Central memory CD4-positive, alpha-beta T cell (primary cell): Measurements from ENCODE around the gene PHLDB3.
A peak's percentile ranks its signal among the peaks of the same experiment; 100 is the strongest.

Experiments
- DNase-seq: peaks from one replicate; pipeline ENCODE4 v3.0.0; 2022

PHLDB3 gene

DNA sequence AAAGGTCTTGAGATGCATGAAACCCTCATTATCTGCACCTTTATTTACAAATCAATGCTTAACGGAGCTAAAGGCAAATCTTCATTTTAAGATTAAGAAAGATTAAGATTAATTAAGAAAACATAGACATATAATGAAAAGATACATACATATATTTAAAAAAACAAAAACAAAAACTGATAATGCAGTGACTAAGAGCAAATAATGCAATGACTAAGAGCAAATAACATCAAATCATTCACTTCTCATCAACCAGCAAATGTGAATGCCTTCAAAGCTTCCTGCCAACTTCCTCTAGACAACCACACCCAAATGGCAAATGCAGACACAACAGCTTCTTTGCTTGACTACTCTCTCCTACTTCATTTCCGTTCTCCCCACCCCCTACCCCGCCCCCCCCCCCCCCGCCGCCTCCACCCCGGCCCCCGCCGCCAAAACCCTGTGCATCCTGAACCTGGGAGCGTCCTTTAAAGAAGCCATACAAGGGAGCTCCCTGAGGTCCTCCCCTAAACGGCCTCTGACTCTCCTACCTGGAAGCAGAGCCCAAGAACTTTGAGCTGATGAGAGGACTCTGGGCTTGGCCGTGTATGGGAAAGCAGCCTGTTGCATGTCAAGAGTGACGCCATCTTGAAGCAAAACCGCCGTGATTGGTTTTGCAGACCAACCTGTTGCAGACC lies 65.4 kb downstream of the PHLDB3 start:
- DNase-seq, result peak; percentile 86

GRCh38 chr19:43438291-43439031 lies 66.1 kb downstream of the PHLDB3 start:
- no peak for DNase-seq

- no peak for DNase-seq
Measured at GRCh38 chr19:43437712-43438111, 66.8 kb downstream of the PHLDB3 start.

DNA sequence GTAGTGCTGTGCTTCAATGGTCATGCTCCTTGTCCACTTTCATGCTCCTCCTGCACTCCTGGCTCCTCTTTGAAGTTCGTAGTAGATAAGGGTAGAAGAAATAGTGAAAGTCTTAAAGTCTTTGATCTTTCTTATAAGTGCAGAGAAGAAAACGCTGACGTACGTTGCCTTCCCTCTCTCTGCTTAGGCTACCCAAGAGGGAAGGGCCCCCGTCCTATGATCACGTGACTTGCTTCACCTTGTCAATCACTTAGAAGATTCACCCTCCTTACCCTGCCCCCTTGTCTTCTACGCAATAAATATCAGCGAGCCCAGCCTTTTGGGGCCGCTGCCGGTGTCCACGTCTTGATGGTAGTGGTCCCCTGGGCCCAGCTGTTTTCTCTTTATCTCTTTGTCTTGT lies 67.3 kb downstream of the PHLDB3 start:
- peak; percentile 25 for DNase-seq

DNA sequence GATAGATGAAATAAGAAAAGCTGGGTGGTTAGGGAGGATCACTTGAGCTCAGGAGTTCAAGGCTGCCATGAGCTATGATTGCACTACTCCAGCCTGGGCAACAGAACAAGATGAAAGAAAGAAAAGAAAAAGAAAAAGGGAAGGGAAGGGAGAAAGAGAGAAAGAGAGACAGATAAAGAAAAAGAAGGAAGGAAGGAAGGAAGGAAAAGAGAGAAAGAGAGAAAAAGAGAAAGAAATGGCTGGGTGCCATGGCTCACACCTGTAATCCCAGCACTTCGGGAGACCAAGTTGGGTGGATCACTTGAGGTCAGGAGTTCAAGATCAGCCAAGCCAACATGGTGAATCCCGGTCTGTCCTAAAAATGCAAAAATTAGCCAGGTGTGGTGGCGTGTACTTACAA lies 68.8 kb downstream of the PHLDB3 start:
- no peak for DNase-seq

- no peak for DNase-seq
Measured at GRCh38 chr19:43433689-43434088, 70.9 kb downstream of the PHLDB3 start.

DNA sequence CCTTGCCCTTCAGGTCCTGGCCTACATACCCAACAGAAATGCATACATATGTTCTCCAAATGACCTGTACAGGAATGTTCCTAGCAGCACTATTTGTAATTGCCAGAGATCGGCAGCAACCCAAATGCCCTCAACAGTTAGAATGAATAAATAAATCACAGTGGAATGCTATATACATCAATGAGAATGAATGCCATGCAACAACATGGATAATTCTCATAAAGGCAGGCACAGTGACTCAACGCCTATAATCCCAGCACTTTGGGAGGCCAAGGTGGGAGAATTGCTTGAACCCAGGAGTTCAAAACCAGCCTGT lies 71.2 kb downstream of the PHLDB3 start:
- no peak for DNase-seq

GRCh38 chr19:43430976-43431375 lies 73.6 kb downstream of the PHLDB3 start:
- DNase-seq, result no peak

DNA sequence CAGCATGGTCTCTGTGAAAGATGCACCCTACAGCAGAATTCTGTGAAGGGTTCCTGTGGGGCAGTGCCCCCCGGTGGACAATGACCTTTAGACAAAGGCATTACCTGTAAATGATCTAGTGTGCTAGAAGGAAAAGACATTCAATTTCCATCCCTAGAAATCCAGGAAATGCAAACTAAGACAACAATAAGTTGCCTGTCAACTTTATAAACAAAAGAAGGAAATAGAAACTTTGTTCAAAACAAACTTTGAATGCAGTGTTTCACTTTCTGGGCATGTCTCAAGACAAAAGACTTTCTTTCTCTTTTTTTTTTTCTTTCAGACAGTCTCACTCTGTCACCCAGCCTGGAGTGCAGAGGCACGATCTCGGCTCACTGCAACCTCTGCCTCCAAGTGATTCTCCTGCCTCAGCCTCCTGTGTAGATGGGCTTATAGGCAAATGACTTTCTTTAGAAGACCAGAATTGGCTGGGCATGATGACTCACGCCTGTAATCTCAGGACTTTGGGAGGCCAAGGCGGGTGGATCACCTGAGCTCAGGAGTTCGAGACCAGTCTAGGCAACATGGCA lies 74.3 kb downstream of the PHLDB3 start:
- no peak for DNase-seq

GRCh38 chr19:43429395-43429794 lies 75.2 kb downstream of the PHLDB3 start:
- DNase-seq, result no peak

GRCh38 chr19:43425567-43426392 lies 78.8 kb downstream of the PHLDB3 start:
- no peak for DNase-seq
